Ascending aorta (tissue), 2 donors: ENCODE results near the gene TUBG2. TPM values are rescaled to one million over a fixed set of nuclear protein-coding genes. Genes with fewer than 3 reads are reported as not detected.
"Not testable (repeated sequence)": the region's sequence is repeated elsewhere in the genome, so short reads cannot be mapped to it uniquely, and the experiment has no call there.

Experiments
- DNase-seq, 2 donors: peaks; one replicate each; pipeline ENCODE4 v3.0.0-alpha.2; 2019; ENCODE audit warnings: low spot score in 2 of 2
- H3K27ac ChIP-seq, 2 donors: fragments of 200-600 bp; sonication (generic); one replicate each; pipeline ENCODE4 v1.5.1; 2016 to 2017; ENCODE audit warnings: mild to moderate bottlenecking in 1 of 2
- H3K27me3 ChIP-seq: fragments of 200-600 bp; sonication (generic); one replicate; pipeline ENCODE4 v1.5.1; 2017
- H3K36me3 ChIP-seq, 2 donors: fragments of 200-600 bp; sonication (generic); one replicate each; pipeline ENCODE4 v1.5.1; 2016
- H3K4me1 ChIP-seq, 2 donors: fragments of 200-600 bp; sonication (generic); one replicate each; pipeline ENCODE4 v1.5.1; 2016 to 2017; ENCODE audit warnings: mild to moderate bottlenecking in 1 of 2
- H3K4me3 ChIP-seq, 2 donors: fragments of 200-600 bp; sonication (generic); one replicate each; pipeline ENCODE4 v1.5.1; 2016 to 2017; ENCODE audit warnings: mild to moderate bottlenecking in 1 of 2
- H3K9me3 ChIP-seq, 2 donors: fragments of 200-600 bp; sonication (generic); one replicate each; pipeline ENCODE4 v1.5.1; 2016
- intact Hi-C: fragments of 100-400 bp; cut with DNase I; formaldehyde crosslinking; loops from one replicate; pipeline ENCODE4 v1.15.1; 2023
- total RNA-seq: library from RNA; depleted of rRNA; stranded (reverse); fragments of >200 nt; gene quantifications from one replicate; pipeline ENCODE4 v1.1.0, GENCODE V29; 2016
- TF ChIP-seq, protein P1 (sequence below), 3 experiments: fragments of 200-600 bp in 2 of 3; fragments of 450-650 bp in 1 of 3; sonication (generic) in 2 of 3; IDR thresholded peaks; one replicate each; pipeline ENCODE4 v1.5.1; 2016 to 2019; ENCODE audit warnings: antibody characterized with exemption in 3 of 3, mild to moderate bottlenecking in 1 of 3, moderate library complexity in 1 of 3

Gene TUBG2
- 73.1 TPM for total RNA-seq

DNA sequence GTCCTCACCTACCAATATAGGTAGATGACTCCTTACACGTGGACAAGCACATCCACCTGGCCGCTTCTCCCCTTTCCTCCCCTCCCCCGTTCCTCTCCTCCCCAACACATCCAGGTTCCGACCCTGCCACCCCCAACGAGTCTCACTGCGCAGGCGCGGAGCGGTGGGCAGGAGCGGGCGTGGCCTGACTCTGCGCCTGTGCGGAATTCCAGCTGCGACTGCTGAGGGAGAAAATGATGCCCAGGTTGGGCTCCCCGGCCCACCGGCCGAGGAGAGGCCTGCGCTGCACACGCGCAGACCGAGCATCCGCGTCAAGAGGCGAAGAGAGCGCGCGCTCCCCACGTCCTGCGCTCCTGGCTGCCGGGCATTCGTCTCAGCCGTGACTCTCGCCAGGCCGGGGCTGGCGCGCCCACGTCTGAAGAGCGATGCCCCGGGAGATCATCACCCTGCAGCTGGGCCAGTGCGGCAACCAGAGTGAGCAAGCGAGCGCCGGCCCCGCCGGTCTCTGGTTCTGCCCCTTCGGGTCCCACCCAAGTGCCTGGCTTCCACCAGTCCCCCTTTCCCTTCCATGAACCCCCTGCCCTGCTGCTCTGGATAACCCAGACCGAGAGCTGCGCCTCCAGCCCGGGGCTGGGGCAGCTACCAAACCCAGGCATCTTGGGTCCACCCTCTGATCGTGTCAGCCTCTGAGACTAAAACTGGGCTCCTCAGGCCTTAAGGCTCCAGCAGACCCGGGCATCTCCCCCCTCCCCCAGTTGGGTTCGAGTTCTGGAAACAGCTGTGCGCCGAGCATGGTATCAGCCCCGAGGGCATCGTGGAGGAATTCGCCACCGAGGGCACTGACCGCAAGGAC is at the start of gene TUBG2:
Gene TUBG2 (plus strand): TSS at position 206 of the 853 bp plus-strand sequence. CDS start 220 bp downstream, at position 426.
- peak in 1 of 2 donors; percentile 91 for DNase-seq
- peak within 1 kb of the TSS; percentile 71 to 91 for H3K27ac ChIP-seq
- H3K27me3 ChIP-seq = no peaks in the 10 kb centered on the region
- H3K4me3 ChIP-seq = peak within 1 kb of the TSS; percentile 49 to 85
- intact Hi-C loops = loop anchor here (1.0 kb wide), 2 partner anchors 18 to 50 kb away; partner anchors contain the start of genes RETREG3 and TUBG1
- TF ChIP-seq, protein P1, sequence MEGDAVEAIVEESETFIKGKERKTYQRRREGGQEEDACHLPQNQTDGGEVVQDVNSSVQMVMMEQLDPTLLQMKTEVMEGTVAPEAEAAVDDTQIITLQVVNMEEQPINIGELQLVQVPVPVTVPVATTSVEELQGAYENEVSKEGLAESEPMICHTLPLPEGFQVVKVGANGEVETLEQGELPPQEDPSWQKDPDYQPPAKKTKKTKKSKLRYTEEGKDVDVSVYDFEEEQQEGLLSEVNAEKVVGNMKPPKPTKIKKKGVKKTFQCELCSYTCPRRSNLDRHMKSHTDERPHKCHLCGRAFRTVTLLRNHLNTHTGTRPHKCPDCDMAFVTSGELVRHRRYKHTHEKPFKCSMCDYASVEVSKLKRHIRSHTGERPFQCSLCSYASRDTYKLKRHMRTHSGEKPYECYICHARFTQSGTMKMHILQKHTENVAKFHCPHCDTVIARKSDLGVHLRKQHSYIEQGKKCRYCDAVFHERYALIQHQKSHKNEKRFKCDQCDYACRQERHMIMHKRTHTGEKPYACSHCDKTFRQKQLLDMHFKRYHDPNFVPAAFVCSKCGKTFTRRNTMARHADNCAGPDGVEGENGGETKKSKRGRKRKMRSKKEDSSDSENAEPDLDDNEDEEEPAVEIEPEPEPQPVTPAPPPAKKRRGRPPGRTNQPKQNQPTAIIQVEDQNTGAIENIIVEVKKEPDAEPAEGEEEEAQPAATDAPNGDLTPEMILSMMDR (IDR thresholded peaks at IDR 0.05) = no peak
- H3K36me3 ChIP-seq = peaks cover 18 to 24% of the 10 kb centered on the region in 2 donors
- peaks cover 9 to 13% of the 10 kb centered on the region in 2 donors for H3K4me1 ChIP-seq
- no peaks in the 10 kb centered on the region for H3K9me3 ChIP-seq

DNA sequence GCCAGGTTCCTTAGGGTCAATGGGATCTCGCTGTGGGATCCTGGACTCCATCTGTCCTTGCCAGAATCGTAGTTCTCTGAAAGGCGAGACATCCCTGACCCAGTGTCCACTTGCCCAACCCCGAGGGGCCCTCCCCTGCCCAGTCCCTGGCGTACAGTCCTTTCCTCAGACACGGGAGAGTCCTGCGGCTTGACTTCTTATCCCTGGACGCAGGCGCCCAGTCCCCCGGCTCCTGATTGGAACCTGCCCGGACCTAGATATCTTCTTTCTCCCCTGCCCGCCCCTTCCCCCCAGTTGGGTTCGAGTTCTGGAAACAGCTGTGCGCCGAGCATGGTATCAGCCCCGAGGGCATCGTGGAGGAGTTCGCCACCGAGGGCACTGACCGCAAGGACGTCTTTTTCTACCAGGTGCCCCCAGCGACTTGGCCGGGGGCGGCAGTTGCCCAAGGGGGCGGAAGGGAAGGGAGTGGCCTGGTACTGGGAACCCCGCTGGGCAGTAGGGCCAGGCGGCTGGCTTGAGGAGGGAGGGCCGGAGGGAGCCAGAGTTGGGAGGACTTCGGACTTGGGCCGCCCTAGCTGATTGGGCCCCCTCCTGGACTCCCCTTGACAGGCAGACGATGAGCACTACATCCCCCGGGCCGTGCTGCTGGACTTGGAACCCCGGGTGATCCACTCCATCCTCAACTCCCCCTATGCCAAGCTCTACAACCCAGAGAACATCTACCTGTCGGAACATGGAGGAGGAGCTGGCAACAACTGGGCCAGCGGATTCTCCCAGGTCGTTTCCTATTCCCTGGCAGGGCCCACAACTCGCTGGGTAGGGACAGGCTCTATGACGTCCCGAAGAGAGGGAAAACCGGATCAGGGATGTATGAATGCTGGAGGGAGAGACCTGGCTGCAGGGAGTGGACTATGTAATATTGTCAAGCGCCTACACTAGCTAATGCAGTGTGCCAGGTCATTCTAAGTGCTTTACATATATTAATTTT is 49.0 kb upstream of the TUBG2 start:
- H3K9me3 ChIP-seq, DNase-seq, H3K27me3 ChIP-seq: not testable (repeated sequence)
- intact Hi-C loops = loop anchor here (1.0 kb wide), 2 partner anchors 49 to 68 kb away; partner anchors contain the start of gene TUBG2
- Histone ChIP-seq H3K4me3 (peak overlapping the region; percentile 76 to 79), H3K4me1 (peaks cover 6 to 29% of the 10 kb centered on the region in 2 donors), H3K36me3 (peaks cover 23 to 25% of the 10 kb centered on the region in 2 donors), H3K27ac (peak overlapping the region; percentile 60 to 71)

DNA sequence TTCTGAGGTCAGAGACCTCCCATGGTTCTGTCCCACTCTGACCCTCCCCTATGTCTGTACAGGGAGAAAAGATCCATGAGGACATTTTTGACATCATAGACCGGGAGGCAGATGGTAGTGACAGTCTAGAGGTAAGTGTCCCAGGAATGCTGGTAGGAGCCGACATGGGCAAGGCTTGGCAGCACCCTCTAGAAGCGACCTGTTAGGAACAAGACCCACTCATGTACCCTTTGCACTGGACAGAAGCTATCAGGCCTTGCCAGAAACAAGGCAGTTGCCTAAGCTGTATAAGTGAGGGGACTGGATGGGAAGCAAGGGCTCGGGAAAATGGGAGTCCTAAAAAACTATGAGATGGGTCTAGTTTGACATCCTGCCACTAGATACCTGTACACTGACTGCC is 47.1 kb upstream of the TUBG2 start:
- H3K4me1 ChIP-seq = peaks cover 0 to 12% of the 10 kb centered on the region in 2 donors

DNA sequence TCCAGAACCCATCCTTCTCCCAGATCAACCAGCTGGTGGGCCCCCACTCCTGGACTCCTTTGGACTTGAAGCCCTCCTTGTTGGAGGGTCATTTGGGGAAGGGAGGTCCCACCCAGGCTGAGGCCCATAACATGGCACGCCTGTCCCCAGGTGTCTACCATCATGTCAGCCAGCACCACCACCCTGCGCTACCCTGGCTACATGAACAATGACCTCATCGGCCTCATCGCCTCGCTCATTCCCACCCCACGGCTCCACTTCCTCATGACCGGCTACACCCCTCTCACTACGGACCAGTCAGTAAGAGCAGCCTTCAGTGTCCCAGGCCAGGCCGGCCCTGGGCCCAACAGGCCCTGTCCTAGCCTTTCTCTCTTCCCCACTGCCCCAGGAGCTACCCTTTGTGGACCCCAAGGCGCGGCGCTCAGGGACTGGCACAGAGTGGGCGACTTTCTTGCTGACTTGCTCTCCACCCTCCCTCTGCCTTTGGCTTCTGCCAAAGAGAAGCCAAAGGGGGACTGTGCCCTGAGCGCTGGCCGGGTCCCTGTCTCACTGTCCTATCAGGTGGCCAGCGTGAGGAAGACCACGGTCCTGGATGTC is 45.3 kb upstream of the TUBG2 start:
- Histone ChIP-seq H3K9me3 (no peaks in the 10 kb centered on the region), H3K36me3 (peaks cover 30 to 32% of the 10 kb centered on the region in 2 donors), H3K4me3 (no peak overlapping the region), H3K27ac (no peak overlapping the region), H3K27me3 (no peaks in the 10 kb centered on the region), H3K4me1 (peaks cover 0 to 11% of the 10 kb centered on the region in 2 donors)
- intact Hi-C loops = no loop called here
- no peak for DNase-seq
- TF ChIP-seq, protein P1 (IDR thresholded peaks at IDR 0.05) = no peak

More for the DNA sequence above, 47.1 kb upstream of the TUBG2 start:
- TF ChIP-seq, protein P1 (IDR thresholded peaks at IDR 0.05) = no peak
- Histone ChIP-seq H3K27ac (no peak overlapping the region), H3K9me3 (no peaks in the 10 kb centered on the region), H3K4me3 (no peak overlapping the region), H3K36me3 (peaks cover 30 to 32% of the 10 kb centered on the region in 2 donors), H3K27me3 (no peaks in the 10 kb centered on the region)
- intact Hi-C loops = no loop called here
- no peak for DNase-seq

DNA sequence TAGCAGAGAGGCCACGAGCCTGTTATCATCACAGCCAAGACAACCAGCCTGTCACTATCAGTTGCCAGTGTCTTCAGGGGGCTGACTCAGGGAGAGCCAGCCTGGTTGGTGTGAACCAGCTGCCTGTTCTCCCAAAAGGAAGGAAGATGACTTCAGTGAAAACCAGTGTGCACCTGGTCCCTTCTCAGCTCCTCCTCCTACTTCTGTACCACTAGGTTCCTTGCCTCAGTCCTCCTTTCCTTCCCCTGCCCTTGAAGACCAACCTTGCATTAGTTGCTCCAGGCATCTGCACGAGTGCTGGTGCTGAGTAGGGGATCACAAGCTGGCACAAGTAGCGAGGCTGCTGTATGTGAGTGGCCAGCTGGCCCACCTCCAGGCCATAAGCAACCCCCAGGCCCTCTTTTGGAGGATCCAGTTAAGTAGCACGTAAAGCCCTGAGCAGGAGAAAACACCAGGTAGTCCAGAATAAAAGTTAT is 41.1 kb upstream of the TUBG2 start:
- DNase-seq = no peak
- H3K27ac ChIP-seq = no peak overlapping the region
- H3K27me3 ChIP-seq = no peaks in the 10 kb centered on the region
- H3K4me3 ChIP-seq = no peak overlapping the region
- H3K9me3 ChIP-seq = no peaks in the 10 kb centered on the region
- intact Hi-C loops = no loop called here
- peaks cover 0 to 11% of the 10 kb centered on the region in 2 donors for H3K4me1 ChIP-seq
- peaks cover 24 to 31% of the 10 kb centered on the region in 2 donors for H3K36me3 ChIP-seq
- TF ChIP-seq, protein P1 (IDR thresholded peaks at IDR 0.05) = no peak
